ENCODE measurements around the gene CCDC92. TPM values are rescaled to one million over a fixed set of nuclear protein-coding genes. Genes with fewer than 3 reads are reported as not detected.

The CCDC92 gene
- polyA plus RNA-seq, 1 donor: 36.2 TPM

DNA sequence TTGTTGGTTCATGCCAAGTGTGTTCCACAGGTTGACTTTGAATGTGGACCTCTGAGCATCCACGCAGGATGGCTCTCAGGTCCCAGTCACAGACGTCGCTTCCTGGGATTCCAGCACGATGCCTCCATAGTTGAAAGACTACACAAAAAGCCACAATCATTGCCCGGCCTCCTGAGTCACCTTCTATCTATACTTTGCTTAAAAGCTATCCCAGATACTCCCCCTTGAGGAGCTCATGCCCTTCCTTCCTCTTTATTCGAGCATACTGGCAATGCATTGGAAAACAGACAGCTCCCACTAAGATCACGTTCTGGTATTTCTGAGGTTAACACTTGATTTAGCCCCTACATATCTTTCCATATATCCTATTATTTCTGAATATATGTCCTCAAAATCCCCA lies 40.4 kb upstream of the CCDC92 start:
- Histone ChIP-seq H3K9me3 (ENCODE audit: control insufficient read depth, low read depth, low read length) (no peaks in the 10 kb centered on the region), H3K4me3 (ENCODE audit: low read length) (no peak overlapping the region), H3K27ac (ENCODE audit: low read length) (no peak overlapping the region), H3K4me1 (ENCODE audit: control insufficient read depth, insufficient read depth, low read length) (peaks cover 24% of the 10 kb centered on the region), H3K36me3 (ENCODE audit: control insufficient read depth, insufficient read depth, low read length) (peaks cover 26% of the 10 kb centered on the region), H3K27me3 (ENCODE audit: control insufficient read depth, insufficient read depth, low read length) (no peaks in the 10 kb centered on the region)
- DNase-seq: no peak
- 85% methylated on average over 2 of the region's 7 CpGs for WGBS (ENCODE audit: insufficient coverage, low lambda C conversion rate)

DNA sequence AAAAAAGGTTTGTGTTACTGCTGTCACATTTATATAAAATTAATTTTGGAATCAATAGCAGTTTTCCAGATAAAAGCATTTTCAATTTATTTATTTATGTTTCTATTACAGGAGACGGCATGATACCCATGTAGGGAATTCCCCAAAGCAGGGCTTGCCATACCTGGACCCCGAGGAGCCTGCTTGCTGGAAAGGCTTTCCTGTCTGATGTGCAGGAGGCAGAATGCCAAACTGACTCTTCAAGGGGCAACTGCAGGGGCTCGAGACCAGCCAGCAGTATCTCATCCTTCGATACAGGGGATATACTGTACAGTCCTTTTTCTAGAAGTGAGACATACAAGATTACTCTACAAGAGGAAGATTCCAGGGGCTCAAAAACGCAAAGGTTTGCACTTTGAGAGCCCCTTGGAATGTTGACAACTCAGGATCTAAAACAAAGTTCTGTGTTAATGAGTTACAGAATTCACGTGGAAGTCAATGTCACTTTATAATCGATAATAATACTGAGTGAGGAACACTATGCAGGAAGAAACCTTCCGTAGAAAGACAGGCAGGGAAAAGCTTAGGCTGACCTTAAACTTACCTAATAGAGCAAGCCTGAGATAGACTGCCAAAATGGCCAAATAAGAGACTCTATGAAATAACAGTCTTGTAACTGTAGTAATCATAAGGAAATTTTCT lies 38.9 kb upstream of the CCDC92 start:
- H3K36me3 ChIP-seq (ENCODE audit: control insufficient read depth, insufficient read depth, low read length): peaks cover 28% of the 10 kb centered on the region
- peaks cover 33% of the 10 kb centered on the region for H3K4me1 ChIP-seq (ENCODE audit: control insufficient read depth, insufficient read depth, low read length)
- no peaks in the 10 kb centered on the region for H3K27me3 ChIP-seq (ENCODE audit: control insufficient read depth, insufficient read depth, low read length)
- no peak overlapping the region for H3K4me3 ChIP-seq (ENCODE audit: low read length)
- peak in 1 of 2 donors; percentile 73 for DNase-seq
- H3K9me3 ChIP-seq (ENCODE audit: control insufficient read depth, low read depth, low read length): no peaks in the 10 kb centered on the region
- 45% methylated on average over 5 of the region's 8 CpGs for WGBS (ENCODE audit: insufficient coverage, low lambda C conversion rate)
- peak overlapping the region; percentile 61 for H3K27ac ChIP-seq (ENCODE audit: low read length)

DNA sequence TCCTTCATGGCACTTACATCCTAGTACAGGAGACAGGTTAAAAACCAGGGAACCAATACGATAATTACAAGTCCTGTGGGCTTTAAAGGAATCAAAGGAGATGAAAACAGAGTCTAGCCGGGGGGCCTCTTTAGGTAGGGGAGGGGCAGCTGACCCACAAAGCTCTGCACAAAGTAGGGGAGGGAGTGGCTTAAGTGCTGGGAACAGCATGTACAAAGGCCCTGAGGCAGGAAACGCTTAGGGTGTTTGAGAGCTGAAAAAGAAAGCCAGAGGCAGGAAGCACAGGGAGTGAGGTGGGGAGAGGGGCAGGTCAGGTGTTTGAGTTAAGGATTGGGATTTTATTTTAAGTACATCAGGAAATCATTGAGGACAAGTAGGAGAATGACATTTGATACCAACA lies 38.1 kb upstream of the CCDC92 start:
- Histone ChIP-seq H3K4me3 (ENCODE audit: low read length) (no peak overlapping the region), H3K4me1 (ENCODE audit: control insufficient read depth, insufficient read depth, low read length) (peaks cover 34% of the 10 kb centered on the region), H3K27ac (ENCODE audit: low read length) (peak overlapping the region; percentile 61), H3K27me3 (ENCODE audit: control insufficient read depth, insufficient read depth, low read length) (no peaks in the 10 kb centered on the region), H3K36me3 (ENCODE audit: control insufficient read depth, insufficient read depth, low read length) (peaks cover 34% of the 10 kb centered on the region), H3K9me3 (ENCODE audit: control insufficient read depth, low read depth, low read length) (no peaks in the 10 kb centered on the region)
- no peak for DNase-seq
- 83% methylated on average over 1 of the region's 3 CpGs for WGBS (ENCODE audit: insufficient coverage, low lambda C conversion rate)

GRCh38 chr12:124009781-124010180 lies 37.1 kb upstream of the CCDC92 start:
- Histone ChIP-seq H3K4me1 (ENCODE audit: control insufficient read depth, insufficient read depth, low read length) (peaks cover 33% of the 10 kb centered on the region), H3K27me3 (ENCODE audit: control insufficient read depth, insufficient read depth, low read length) (no peaks in the 10 kb centered on the region), H3K4me3 (ENCODE audit: low read length) (no peak overlapping the region), H3K27ac (ENCODE audit: low read length) (no peak overlapping the region), H3K36me3 (ENCODE audit: control insufficient read depth, insufficient read depth, low read length) (peaks cover 36% of the 10 kb centered on the region), H3K9me3 (ENCODE audit: control insufficient read depth, low read depth, low read length) (no peaks in the 10 kb centered on the region)
- no peak for DNase-seq
- 80% methylated on average over 1 of the region's 6 CpGs for WGBS (ENCODE audit: insufficient coverage, low lambda C conversion rate)

GRCh38 chr12:124008595-124008994 lies 36.0 kb upstream of the CCDC92 start:
- peaks cover 31% of the 10 kb centered on the region for H3K4me1 ChIP-seq (ENCODE audit: control insufficient read depth, insufficient read depth, low read length)
- WGBS (ENCODE audit: insufficient coverage, low lambda C conversion rate): no CpG with 5 or more reads among the region's 3 CpGs
- H3K27ac ChIP-seq (ENCODE audit: low read length): no peak overlapping the region
- H3K9me3 ChIP-seq (ENCODE audit: control insufficient read depth, low read depth, low read length): no peaks in the 10 kb centered on the region
- H3K36me3 ChIP-seq (ENCODE audit: control insufficient read depth, insufficient read depth, low read length): peaks cover 43% of the 10 kb centered on the region
- DNase-seq: no peak
- H3K4me3 ChIP-seq (ENCODE audit: low read length): no peak overlapping the region
- H3K27me3 ChIP-seq (ENCODE audit: control insufficient read depth, insufficient read depth, low read length): no peaks in the 10 kb centered on the region

DNA sequence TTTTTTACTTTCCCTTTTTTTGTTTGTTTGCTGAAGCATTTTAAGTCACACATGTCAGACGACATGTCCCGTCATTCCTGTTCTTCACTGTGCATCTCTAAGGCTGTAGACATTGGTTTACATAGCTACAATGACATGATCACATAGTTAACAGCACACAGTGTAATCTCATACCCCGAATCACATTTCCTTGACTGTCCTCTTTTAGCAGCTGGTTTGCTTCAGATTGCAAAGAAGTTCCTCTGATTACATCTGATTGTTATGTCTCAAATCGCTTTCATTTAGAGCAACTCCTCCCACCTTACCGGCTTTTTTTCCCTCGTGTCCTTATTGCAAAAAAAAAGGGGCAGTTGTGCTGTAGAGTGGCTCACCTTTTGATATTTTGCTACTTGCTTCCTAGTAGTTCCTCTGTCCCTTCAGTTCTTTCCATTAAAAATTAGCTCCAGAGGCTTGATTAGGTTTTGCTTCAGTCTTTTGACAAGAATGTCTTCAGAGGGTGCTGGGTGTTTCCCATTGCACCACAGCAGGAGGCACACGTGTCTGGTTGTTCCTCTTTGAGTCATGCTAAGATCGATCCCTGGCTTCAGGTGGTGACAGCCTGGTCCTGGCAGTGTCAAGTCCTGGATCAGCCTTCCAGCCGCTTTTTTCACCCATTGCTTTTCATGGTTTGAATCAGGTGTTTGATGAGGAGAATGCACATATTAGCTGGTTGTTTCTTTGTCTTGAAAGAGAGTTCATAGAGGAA lies 35.4 kb upstream of the CCDC92 start:
- Histone ChIP-seq H3K4me3 (ENCODE audit: low read length) (no peak overlapping the region), H3K4me1 (ENCODE audit: control insufficient read depth, insufficient read depth, low read length) (peaks cover 33% of the 10 kb centered on the region), H3K36me3 (ENCODE audit: control insufficient read depth, insufficient read depth, low read length) (peaks cover 38% of the 10 kb centered on the region), H3K27ac (ENCODE audit: low read length) (no peak overlapping the region), H3K9me3 (ENCODE audit: control insufficient read depth, low read depth, low read length) (no peaks in the 10 kb centered on the region), H3K27me3 (ENCODE audit: control insufficient read depth, insufficient read depth, low read length) (no peaks in the 10 kb centered on the region)
- WGBS (ENCODE audit: insufficient coverage, low lambda C conversion rate): 50% methylated on average over 3 of the region's 9 CpGs
- no peak for DNase-seq

DNA sequence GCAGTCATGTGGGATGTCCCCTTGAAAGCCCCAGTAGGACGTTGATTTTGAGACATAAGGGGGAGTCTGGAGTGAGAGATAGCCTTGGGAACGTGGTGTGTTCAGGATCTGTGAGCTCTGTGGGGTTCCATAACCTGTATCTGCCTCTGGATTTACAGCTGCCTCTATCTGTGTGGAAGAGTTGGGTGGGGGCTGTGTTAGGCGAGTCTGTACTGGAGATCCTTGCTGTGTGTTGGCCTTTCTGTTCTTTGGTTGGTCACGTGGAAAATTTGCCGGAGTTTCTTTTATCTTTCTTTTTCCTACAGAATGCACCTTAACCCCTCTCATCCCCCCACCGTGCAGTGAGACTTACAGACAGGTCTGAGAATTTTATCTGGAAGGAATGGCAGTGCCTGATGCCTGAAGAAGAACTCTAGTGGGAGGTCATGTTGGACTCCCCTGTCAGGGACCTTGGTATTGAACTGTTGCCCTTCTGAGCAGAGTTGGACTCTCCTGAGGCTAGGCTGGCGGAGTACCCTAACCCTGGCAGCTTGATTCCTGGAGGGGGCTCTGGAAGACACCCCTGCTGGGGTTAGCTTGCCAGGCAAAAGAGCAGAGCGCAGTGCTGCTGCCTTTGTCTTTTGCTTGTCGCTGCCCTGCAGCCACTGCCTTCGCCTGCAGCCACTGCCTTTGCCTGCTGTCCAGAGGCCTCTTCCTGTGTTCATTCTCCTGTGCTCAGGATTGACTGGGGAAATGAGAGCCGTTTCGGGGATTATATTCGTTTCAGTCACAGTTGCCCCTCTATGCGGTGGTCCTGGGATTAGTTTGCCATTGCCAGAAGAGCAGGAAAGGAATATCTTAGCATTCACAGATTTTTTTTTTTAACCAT lies 34.4 kb upstream of the CCDC92 start:
- peak in 1 of 2 donors; percentile 73 for DNase-seq
- H3K9me3 ChIP-seq (ENCODE audit: control insufficient read depth, low read depth, low read length): no peaks in the 10 kb centered on the region
- H3K27me3 ChIP-seq (ENCODE audit: control insufficient read depth, insufficient read depth, low read length): no peaks in the 10 kb centered on the region
- peaks cover 36% of the 10 kb centered on the region for H3K4me1 ChIP-seq (ENCODE audit: control insufficient read depth, insufficient read depth, low read length)
- no peak overlapping the region for H3K4me3 ChIP-seq (ENCODE audit: low read length)
- 51% methylated on average over 4 of the region's 14 CpGs for WGBS (ENCODE audit: insufficient coverage, low lambda C conversion rate)
- peaks cover 31% of the 10 kb centered on the region for H3K36me3 ChIP-seq (ENCODE audit: control insufficient read depth, insufficient read depth, low read length)
- H3K27ac ChIP-seq (ENCODE audit: low read length): peak overlapping the region; percentile 54

GRCh38 chr12:124006085-124006845 lies 33.6 kb upstream of the CCDC92 start:
- H3K9me3 ChIP-seq (ENCODE audit: control insufficient read depth, low read depth, low read length): no peaks in the 10 kb centered on the region
- peak overlapping the region; percentile 39 for H3K27ac ChIP-seq (ENCODE audit: low read length)
- H3K4me1 ChIP-seq (ENCODE audit: control insufficient read depth, insufficient read depth, low read length): peaks cover 35% of the 10 kb centered on the region
- no peaks in the 10 kb centered on the region for H3K27me3 ChIP-seq (ENCODE audit: control insufficient read depth, insufficient read depth, low read length)
- H3K4me3 ChIP-seq (ENCODE audit: low read length): no peak overlapping the region
- WGBS (ENCODE audit: insufficient coverage, low lambda C conversion rate): no CpG with 5 or more reads among the region's 11 CpGs
- H3K36me3 ChIP-seq (ENCODE audit: control insufficient read depth, insufficient read depth, low read length): peaks cover 34% of the 10 kb centered on the region
- no peak for DNase-seq

DNA sequence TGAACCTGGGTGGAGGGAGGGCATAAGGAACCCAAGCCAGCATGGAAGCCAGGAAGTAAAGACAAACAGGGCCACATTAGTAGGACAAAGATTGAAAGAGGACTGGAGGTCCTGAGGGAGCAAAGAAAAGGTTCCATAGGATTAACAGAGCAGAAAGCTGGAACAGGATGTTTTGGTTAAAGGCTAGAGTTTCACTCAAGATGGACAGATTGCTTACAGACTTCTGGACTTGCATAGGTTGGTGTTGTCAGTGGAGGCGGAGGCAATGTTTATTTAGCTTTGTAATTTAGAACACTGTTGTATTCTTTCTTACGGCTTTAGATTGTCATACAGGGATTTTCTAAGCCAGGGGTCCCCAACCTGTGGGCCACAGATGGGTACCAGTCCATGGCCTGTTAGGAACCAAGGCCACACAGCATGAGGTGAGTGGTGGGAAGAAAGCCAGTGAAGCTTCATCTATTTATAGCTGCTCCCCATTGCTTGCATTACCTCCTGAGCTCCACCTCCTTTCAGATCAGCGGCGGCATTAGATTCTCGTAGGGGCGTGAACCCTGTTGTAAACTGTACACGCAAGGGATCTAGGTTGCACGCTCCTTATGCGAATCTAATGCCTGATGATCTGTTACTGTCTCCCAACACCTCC lies 31.7 kb upstream of the CCDC92 start:
- Histone ChIP-seq H3K4me1 (ENCODE audit: control insufficient read depth, insufficient read depth, low read length) (peaks cover 42% of the 10 kb centered on the region), H3K9me3 (ENCODE audit: control insufficient read depth, low read depth, low read length) (no peaks in the 10 kb centered on the region), H3K27ac (ENCODE audit: low read length) (no peak overlapping the region), H3K36me3 (ENCODE audit: control insufficient read depth, insufficient read depth, low read length) (peaks cover 39% of the 10 kb centered on the region), H3K27me3 (ENCODE audit: control insufficient read depth, insufficient read depth, low read length) (no peaks in the 10 kb centered on the region), H3K4me3 (ENCODE audit: low read length) (no peak overlapping the region)
- DNase-seq: no peak
- no CpG with 5 or more reads among the region's 9 CpGs for WGBS (ENCODE audit: insufficient coverage, low lambda C conversion rate)
